Parathyroid adenoma (tissue), 2 donors: ENCODE results near the gene EYA3.

ENCODE experiments used
- H2AFZ ChIP-seq: fragments of 300-600 bp; sonication (generic); one replicate; pipeline ENCODE4 v1.7.0; 2017; ENCODE audit warnings: antibody characterized with exemption, mild to moderate bottlenecking
- H3K27ac ChIP-seq: fragments of 300-600 bp; sonication (generic); one replicate; pipeline ENCODE4 v1.7.0; 2017
- H3K27me3 ChIP-seq: fragments of 300-600 bp; sonication (generic); one replicate; pipeline ENCODE4 v1.7.0; 2017; ENCODE audit warnings: low read length; ENCODE audit not compliant: control insufficient read depth, insufficient read depth
- H3K36me3 ChIP-seq: fragments of 300-600 bp; sonication (generic); one replicate; pipeline ENCODE4 v1.7.0; 2017; ENCODE audit warnings: low read length; ENCODE audit not compliant: control insufficient read depth, insufficient read depth
- H3K4me1 ChIP-seq: fragments of 300-600 bp; sonication (generic); one replicate; pipeline ENCODE4 v1.7.0; 2017; ENCODE audit warnings: control low read depth
- H3K4me2 ChIP-seq: fragments of 300-600 bp; sonication (generic); one replicate; pipeline ENCODE4 v1.7.0; 2017; ENCODE audit warnings: low read length
- H3K4me3 ChIP-seq: fragments of 300-600 bp; sonication (generic); one replicate; pipeline ENCODE4 v1.7.0; 2017; ENCODE audit warnings: low read depth, low read length
- H3K79me2 ChIP-seq: fragments of 300-600 bp; sonication (generic); one replicate; pipeline ENCODE4 v1.7.0; 2017; ENCODE audit warnings: control low read depth
- H3K9ac ChIP-seq: fragments of 300-600 bp; sonication (generic); one replicate; pipeline ENCODE4 v1.7.0; 2017; ENCODE audit warnings: mild to moderate bottlenecking
- H3K9me3 ChIP-seq: fragments of 300-600 bp; sonication (generic); one replicate; pipeline ENCODE4 v1.7.0; 2017; ENCODE audit warnings: low read length; ENCODE audit not compliant: control insufficient read depth
- TF ChIP-seq, protein P1 (sequence below): fragments of 300-600 bp; sonication (generic); IDR thresholded peaks from one replicate; pipeline ENCODE4 v1.7.0; 2017; ENCODE audit warnings: antibody characterized with exemption, mild to moderate bottlenecking
- donor health status: primary hyperparathyroidism.

Gene EYA3

DNA sequence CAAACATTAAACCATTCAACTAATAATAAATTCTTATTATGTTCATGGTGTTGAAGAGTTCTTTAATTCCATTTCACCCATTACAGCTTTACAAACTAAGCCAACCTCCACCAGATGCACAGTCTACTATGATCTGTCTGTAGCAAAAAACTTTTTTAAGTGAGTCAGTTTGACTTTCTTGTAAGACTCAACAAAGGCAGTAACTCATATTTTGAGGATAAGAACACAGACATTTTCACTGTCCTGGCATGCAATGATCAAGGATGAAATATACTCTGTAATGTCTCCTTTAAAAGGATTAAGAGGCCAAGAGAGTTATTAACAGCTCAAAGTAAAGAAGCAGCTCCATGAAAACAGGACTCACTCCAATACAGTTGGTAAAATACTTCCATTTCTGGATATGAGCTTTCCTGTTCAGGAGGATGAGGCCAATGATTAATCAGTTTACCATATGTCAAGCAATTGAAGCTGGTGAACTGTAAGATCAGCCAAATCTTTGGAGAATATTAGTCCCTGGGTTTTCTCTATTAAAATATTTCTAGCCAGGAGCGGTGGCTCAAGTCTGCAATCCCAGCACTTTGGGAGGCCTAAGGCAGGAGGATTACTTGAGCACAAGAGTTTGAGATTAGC lies 108.1 kb downstream of the EYA3 start:
- H3K4me1 ChIP-seq, result no peaks in the 10 kb centered on the region
- no peak overlapping the region for H3K27ac ChIP-seq
- H3K9ac ChIP-seq, result no peak overlapping the region
- no peaks in the 10 kb centered on the region for H3K27me3 ChIP-seq
- TF ChIP-seq, protein P1, sequence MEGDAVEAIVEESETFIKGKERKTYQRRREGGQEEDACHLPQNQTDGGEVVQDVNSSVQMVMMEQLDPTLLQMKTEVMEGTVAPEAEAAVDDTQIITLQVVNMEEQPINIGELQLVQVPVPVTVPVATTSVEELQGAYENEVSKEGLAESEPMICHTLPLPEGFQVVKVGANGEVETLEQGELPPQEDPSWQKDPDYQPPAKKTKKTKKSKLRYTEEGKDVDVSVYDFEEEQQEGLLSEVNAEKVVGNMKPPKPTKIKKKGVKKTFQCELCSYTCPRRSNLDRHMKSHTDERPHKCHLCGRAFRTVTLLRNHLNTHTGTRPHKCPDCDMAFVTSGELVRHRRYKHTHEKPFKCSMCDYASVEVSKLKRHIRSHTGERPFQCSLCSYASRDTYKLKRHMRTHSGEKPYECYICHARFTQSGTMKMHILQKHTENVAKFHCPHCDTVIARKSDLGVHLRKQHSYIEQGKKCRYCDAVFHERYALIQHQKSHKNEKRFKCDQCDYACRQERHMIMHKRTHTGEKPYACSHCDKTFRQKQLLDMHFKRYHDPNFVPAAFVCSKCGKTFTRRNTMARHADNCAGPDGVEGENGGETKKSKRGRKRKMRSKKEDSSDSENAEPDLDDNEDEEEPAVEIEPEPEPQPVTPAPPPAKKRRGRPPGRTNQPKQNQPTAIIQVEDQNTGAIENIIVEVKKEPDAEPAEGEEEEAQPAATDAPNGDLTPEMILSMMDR, result no peak
- no peaks in the 10 kb centered on the region for H3K36me3 ChIP-seq
- H3K9me3 ChIP-seq, result no peaks in the 10 kb centered on the region
- no peak overlapping the region for H2AFZ ChIP-seq
- H3K79me2 ChIP-seq, result no peaks in the 10 kb centered on the region
- H3K4me2 ChIP-seq, result no peak overlapping the region
- no peak overlapping the region for H3K4me3 ChIP-seq

GRCh38 chr1:27979859-27980201 lies 108.6 kb downstream of the EYA3 start:
- no peak overlapping the region for H3K9ac ChIP-seq

DNA sequence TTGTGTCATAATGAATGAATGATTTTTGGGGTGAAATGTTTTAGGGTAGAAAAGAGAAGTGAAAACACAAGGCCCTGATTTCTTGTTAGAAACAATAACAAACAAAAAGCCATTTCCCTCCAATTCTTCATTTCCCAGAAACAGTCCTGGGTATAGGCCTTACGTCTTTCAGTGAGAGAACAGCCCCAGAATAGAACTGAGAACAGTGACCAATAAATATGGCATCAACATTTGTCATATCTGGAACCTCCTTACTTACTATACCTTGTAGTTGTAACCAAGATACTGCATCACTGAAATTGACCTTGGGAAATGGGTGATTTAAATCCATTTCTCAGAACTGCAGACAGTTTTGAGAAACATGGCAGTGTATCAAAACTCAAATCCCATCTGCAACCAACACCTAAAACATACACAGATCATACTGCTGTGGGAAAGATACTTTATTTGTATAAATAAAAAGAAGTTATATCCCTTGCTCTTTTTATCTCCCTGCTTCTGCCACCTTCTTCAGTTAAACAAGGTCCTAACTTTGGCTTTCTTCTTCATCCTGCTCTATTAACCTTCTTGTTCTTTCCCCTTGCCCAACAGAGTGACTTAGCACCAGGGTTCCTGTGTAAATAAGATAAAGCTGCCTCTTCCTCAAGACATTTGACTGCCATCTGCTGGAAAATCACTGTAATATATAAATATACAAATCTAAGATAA lies 109.1 kb downstream of the EYA3 start:
- Histone ChIP-seq H3K9me3 (no peaks in the 10 kb centered on the region), H3K27me3 (no peaks in the 10 kb centered on the region), H3K4me1 (no peaks in the 10 kb centered on the region), H3K36me3 (no peaks in the 10 kb centered on the region), H3K9ac (no peak overlapping the region), H3K27ac (no peak overlapping the region), H2AFZ (no peak overlapping the region), H3K4me2 (no peak overlapping the region), H3K79me2 (no peaks in the 10 kb centered on the region), H3K4me3 (no peak overlapping the region)
- TF ChIP-seq, protein P1, result peak; percentile 34

More at GRCh38 chr1:27979859-27980201, 108.6 kb downstream of the EYA3 start:
- H2AFZ ChIP-seq, result no peak overlapping the region
- no peak overlapping the region for H3K4me2 ChIP-seq
- H3K27me3 ChIP-seq, result no peaks in the 10 kb centered on the region
- TF ChIP-seq, protein P1, result no peak
- H3K36me3 ChIP-seq, result no peaks in the 10 kb centered on the region
- no peaks in the 10 kb centered on the region for H3K4me1 ChIP-seq
- H3K27ac ChIP-seq, result no peak overlapping the region
- no peaks in the 10 kb centered on the region for H3K79me2 ChIP-seq
- H3K9me3 ChIP-seq, result no peaks in the 10 kb centered on the region
- no peak overlapping the region for H3K4me3 ChIP-seq

- Histone ChIP-seq H3K36me3 (no peaks in the 10 kb centered on the region), H3K4me3 (no peak overlapping the region), H2AFZ (no peak overlapping the region), H3K79me2 (no peaks in the 10 kb centered on the region), H3K27ac (no peak overlapping the region), H3K4me2 (no peak overlapping the region), H3K27me3 (no peaks in the 10 kb centered on the region), H3K9me3 (no peaks in the 10 kb centered on the region), H3K9ac (no peak overlapping the region), H3K4me1 (no peaks in the 10 kb centered on the region)
- TF ChIP-seq, protein P1, result no peak
Measured at GRCh38 chr1:27974417-27974781, 114.0 kb downstream of the EYA3 start.
